Measurements from ENCODE around the gene PPM1D. TPM values are rescaled to one million over a fixed set of nuclear protein-coding genes. Genes with fewer than 3 reads are reported as not detected.

The PPM1D gene
- total and polyA plus RNA-seq, 4 experiments from 2014 or later, result 7.0 to 19.4 (median 14.5) TPM

GRCh38 chr17:60577147-60577915 is 22.7 kb upstream of the PPM1D start:
- ChIA-PET POLR2A (ENCODE audit: partially characterized antibody) (no interaction called here), CTCF (ENCODE audit: partially characterized antibody) (interaction anchor here (0.7 to 5.5 kb wide), 6 partner anchors 7 to 100 kb away, joined by 3 to 37 read pairs (median 4); no protein-coding TSS in a partner anchor)
- Histone ChIP-seq H3K36me3 (ENCODE audit: insufficient read depth, low read length) (no peaks in the 10 kb centered on the region), H3K27me3 (ENCODE audit: insufficient read depth, low read length) (no peaks in the 10 kb centered on the region), H3K9me3 (ENCODE audit: control insufficient read depth in 1 of 2, low read length in 2 of 2) (no peaks in the 10 kb centered on the region), H3K4me3 (ENCODE audit: low read length in 2 of 2) (no peak overlapping the region), H3K27ac (ENCODE audit: low read depth, low read length) (no peak overlapping the region), H3K4me1 (ENCODE audit: insufficient read depth, low read length) (no peaks in the 10 kb centered on the region)
- Mint-ChIP-seq H3K4me3 (peak overlapping the region; percentile 64 to 84 (median 77)), H3K27ac (peak overlapping the region in 2 of 7 donors; percentile 32 to 37), H3K36me3 (no peaks in the 10 kb centered on the region), H3K27me3 (peaks cover 2% of the 10 kb centered on the region in 2 donors), H3K9me3 (no peaks in the 10 kb centered on the region), H3K4me1 (peaks cover 0 to 5% (median 0%) of the 10 kb centered on the region in 4 donors)
- no peak for DNase-seq
- intact Hi-C loops (cut with micrococcal nuclease), result loop anchor here (1.0 kb wide), 1 partner anchor 61 kb away; no protein-coding TSS in a partner anchor

GRCh38 chr17:60579090-60579489 is 20.9 kb upstream of the PPM1D start:
- Histone ChIP-seq H3K36me3 (ENCODE audit: insufficient read depth, low read length) (no peaks in the 10 kb centered on the region), H3K9me3 (ENCODE audit: control insufficient read depth in 1 of 2, low read length in 2 of 2) (no peaks in the 10 kb centered on the region), H3K27me3 (ENCODE audit: insufficient read depth, low read length) (no peaks in the 10 kb centered on the region), H3K4me3 (ENCODE audit: low read length in 2 of 2) (no peak overlapping the region), H3K27ac (ENCODE audit: low read depth, low read length) (no peak overlapping the region), H3K4me1 (ENCODE audit: insufficient read depth, low read length) (no peaks in the 10 kb centered on the region)
- POLR2A ChIA-PET (ENCODE audit: partially characterized antibody), result interaction anchor here (0.6 kb wide), 1 partner anchor 12 kb away, joined by 3 read pairs; no protein-coding TSS in a partner anchor
- H3K9me3 Mint-ChIP-seq, result no peaks in the 10 kb centered on the region
- no peaks in the 10 kb centered on the region for H3K36me3 Mint-ChIP-seq
- DNase-seq, result no peak
- CTCF ChIA-PET (ENCODE audit: partially characterized antibody), result interaction anchor here (4.5 to 5.5 kb wide), 2 partner anchors 8 to 59 kb away, joined by 24 to 37 read pairs; no protein-coding TSS in a partner anchor
- no peak overlapping the region for H3K27ac Mint-ChIP-seq
- H3K4me1 Mint-ChIP-seq, result peaks cover 0 to 5% (median 0%) of the 10 kb centered on the region in 4 donors
- H3K4me3 Mint-ChIP-seq, result no peak overlapping the region
- intact Hi-C loops (cut with micrococcal nuclease), result no loop called here
- H3K27me3 Mint-ChIP-seq, result peaks cover 2% of the 10 kb centered on the region in 2 donors

- intact Hi-C loops (cut with micrococcal nuclease), result no loop called here
- Mint-ChIP-seq H3K27ac (no peak overlapping the region), H3K36me3 (no peaks in the 10 kb centered on the region), H3K4me3 (no peak overlapping the region), H3K27me3 (peaks cover 2% of the 10 kb centered on the region in 2 donors), H3K9me3 (no peaks in the 10 kb centered on the region), H3K4me1 (peaks cover 0 to 5% (median 0%) of the 10 kb centered on the region in 4 donors)
- ChIA-PET CTCF (ENCODE audit: partially characterized antibody) (interaction anchor here (5.5 kb wide), 1 partner anchor 9 kb away, joined by 24 read pairs; no protein-coding TSS in a partner anchor), POLR2A (ENCODE audit: partially characterized antibody) (no interaction called here)
- Histone ChIP-seq H3K4me1 (ENCODE audit: insufficient read depth, low read length) (no peaks in the 10 kb centered on the region), H3K27me3 (ENCODE audit: insufficient read depth, low read length) (no peaks in the 10 kb centered on the region), H3K9me3 (ENCODE audit: control insufficient read depth in 1 of 2, low read length in 2 of 2) (no peaks in the 10 kb centered on the region), H3K4me3 (ENCODE audit: low read length in 2 of 2) (no peak overlapping the region), H3K27ac (ENCODE audit: low read depth, low read length) (no peak overlapping the region), H3K36me3 (ENCODE audit: insufficient read depth, low read length) (no peaks in the 10 kb centered on the region)
- no peak for DNase-seq
Measured at GRCh38 chr17:60579551-60579950, 20.4 kb upstream of the PPM1D start.

- no peaks in the 10 kb centered on the region for H3K36me3 Mint-ChIP-seq
- CTCF ChIA-PET (ENCODE audit: partially characterized antibody), result interaction anchor here (5.5 kb wide), 1 partner anchor 12 kb away, joined by 24 read pairs; no protein-coding TSS in a partner anchor
- no peaks in the 10 kb centered on the region for H3K36me3 ChIP-seq (ENCODE audit: insufficient read depth, low read length)
- H3K27me3 Mint-ChIP-seq, result no peaks in the 10 kb centered on the region
- no peaks in the 10 kb centered on the region for H3K4me1 ChIP-seq (ENCODE audit: insufficient read depth, low read length)
- H3K9me3 Mint-ChIP-seq, result no peaks in the 10 kb centered on the region
- H3K4me3 ChIP-seq (ENCODE audit: low read length in 2 of 2), result no peak overlapping the region
- no peak overlapping the region for H3K4me3 Mint-ChIP-seq
- H3K27ac ChIP-seq (ENCODE audit: low read depth, low read length), result no peak overlapping the region
- no peak overlapping the region for H3K27ac Mint-ChIP-seq
- intact Hi-C loops (cut with micrococcal nuclease), result no loop called here
- H3K9me3 ChIP-seq (ENCODE audit: control insufficient read depth in 1 of 2, low read length in 2 of 2), result no peaks in the 10 kb centered on the region
- H3K27me3 ChIP-seq (ENCODE audit: insufficient read depth, low read length), result no peaks in the 10 kb centered on the region
- no peak for DNase-seq
- POLR2A ChIA-PET (ENCODE audit: partially characterized antibody), result no interaction called here
- no peaks in the 10 kb centered on the region for H3K4me1 Mint-ChIP-seq
Measured at GRCh38 chr17:60583008-60583407, 17.0 kb upstream of the PPM1D start.

- Mint-ChIP-seq H3K36me3 (no peaks in the 10 kb centered on the region), H3K4me1 (no peaks in the 10 kb centered on the region), H3K27ac (no peak overlapping the region), H3K4me3 (no peak overlapping the region), H3K9me3 (no peaks in the 10 kb centered on the region), H3K27me3 (peaks cover 0 to 2% of the 10 kb centered on the region in 2 donors)
- DNase-seq, result no peak
- CTCF ChIA-PET (ENCODE audit: partially characterized antibody), result interaction anchor here (1.0 kb wide), 1 partner anchor 53 kb away, joined by 3 read pairs; no protein-coding TSS in a partner anchor
- no peaks in the 10 kb centered on the region for H3K27me3 ChIP-seq (ENCODE audit: insufficient read depth, low read length)
- H3K4me1 ChIP-seq (ENCODE audit: insufficient read depth, low read length), result no peaks in the 10 kb centered on the region
- no peak overlapping the region for H3K27ac ChIP-seq (ENCODE audit: low read depth, low read length)
- H3K36me3 ChIP-seq (ENCODE audit: insufficient read depth, low read length), result no peaks in the 10 kb centered on the region
- intact Hi-C loops (cut with micrococcal nuclease), result no loop called here
- H3K4me3 ChIP-seq (ENCODE audit: low read length in 2 of 2), result no peak overlapping the region
- POLR2A ChIA-PET (ENCODE audit: partially characterized antibody), result no interaction called here
- no peaks in the 10 kb centered on the region for H3K9me3 ChIP-seq (ENCODE audit: control insufficient read depth in 1 of 2, low read length in 2 of 2)
Measured at GRCh38 chr17:60585887-60586286, 14.1 kb upstream of the PPM1D start.

- Mint-ChIP-seq H3K9me3 (no peaks in the 10 kb centered on the region), H3K36me3 (no peaks in the 10 kb centered on the region), H3K27ac (no peak overlapping the region), H3K4me3 (no peak overlapping the region), H3K27me3 (peaks cover under 1 to 2% of the 10 kb centered on the region in 2 donors), H3K4me1 (no peaks in the 10 kb centered on the region)
- no peak for DNase-seq
- Histone ChIP-seq H3K27ac (ENCODE audit: low read depth, low read length) (no peak overlapping the region), H3K9me3 (ENCODE audit: control insufficient read depth in 1 of 2, low read length in 2 of 2) (no peaks in the 10 kb centered on the region), H3K27me3 (ENCODE audit: insufficient read depth, low read length) (no peaks in the 10 kb centered on the region), H3K4me3 (ENCODE audit: low read length in 2 of 2) (no peak overlapping the region), H3K4me1 (ENCODE audit: insufficient read depth, low read length) (no peaks in the 10 kb centered on the region), H3K36me3 (ENCODE audit: insufficient read depth, low read length) (no peaks in the 10 kb centered on the region)
- intact Hi-C loops (cut with micrococcal nuclease), result no loop called here
- ChIA-PET POLR2A (ENCODE audit: partially characterized antibody) (no interaction called here), CTCF (ENCODE audit: partially characterized antibody) (interaction anchor here (1.0 kb wide), 1 partner anchor 53 kb away, joined by 3 read pairs; no protein-coding TSS in a partner anchor)
Measured at GRCh38 chr17:60586288-60586974, 13.6 kb upstream of the PPM1D start.

GRCh38 chr17:60590070-60590469 is 9.9 kb upstream of the PPM1D start:
- Mint-ChIP-seq H3K4me3 (no peak overlapping the region), H3K9me3 (no peaks in the 10 kb centered on the region), H3K27ac (no peak overlapping the region), H3K36me3 (no peaks in the 10 kb centered on the region), H3K4me1 (no peaks in the 10 kb centered on the region), H3K27me3 (peaks cover 2 to 3% of the 10 kb centered on the region in 2 donors)
- no peak overlapping the region for H3K4me3 ChIP-seq (ENCODE audit: low read length in 2 of 2)
- intact Hi-C loops (cut with micrococcal nuclease), result no loop called here
- no peaks in the 10 kb centered on the region for H3K36me3 ChIP-seq (ENCODE audit: insufficient read depth, low read length)
- DNase-seq, result no peak
- POLR2A ChIA-PET (ENCODE audit: partially characterized antibody), result no interaction called here
- no peaks in the 10 kb centered on the region for H3K4me1 ChIP-seq (ENCODE audit: insufficient read depth, low read length)
- no peaks in the 10 kb centered on the region for H3K9me3 ChIP-seq (ENCODE audit: control insufficient read depth in 1 of 2, low read length in 2 of 2)
- H3K27me3 ChIP-seq (ENCODE audit: insufficient read depth, low read length), result no peaks in the 10 kb centered on the region
- no peak overlapping the region for H3K27ac ChIP-seq (ENCODE audit: low read depth, low read length)
- CTCF ChIA-PET (ENCODE audit: partially characterized antibody), result interaction anchor here (1.1 kb wide), 1 partner anchor 59 kb away, joined by 3 read pairs; no protein-coding TSS in a partner anchor
